Measurements from ENCODE around the gene STEAP1B.

The STEAP1B gene

DNA sequence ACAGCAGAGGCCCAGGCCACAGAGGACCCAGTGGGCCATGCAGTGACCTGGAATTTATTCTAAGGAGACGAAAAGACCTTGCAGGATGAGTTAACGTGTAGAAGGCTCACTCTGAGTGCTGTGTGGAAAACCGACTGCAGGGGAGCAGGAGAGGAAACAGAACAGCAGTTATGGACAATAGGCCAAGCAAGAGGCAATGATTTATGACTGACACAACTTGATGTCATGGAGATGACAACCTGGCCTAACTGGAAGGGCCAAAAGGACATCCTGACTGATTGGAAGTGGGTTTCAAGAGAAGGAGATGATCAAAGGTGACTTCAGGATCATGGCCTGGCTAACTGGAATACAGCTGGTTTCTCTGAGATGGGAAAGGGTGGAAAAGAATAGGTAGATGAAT, 72.9 kb downstream of the STEAP1B start:
- DNase-seq = no peak

DNA sequence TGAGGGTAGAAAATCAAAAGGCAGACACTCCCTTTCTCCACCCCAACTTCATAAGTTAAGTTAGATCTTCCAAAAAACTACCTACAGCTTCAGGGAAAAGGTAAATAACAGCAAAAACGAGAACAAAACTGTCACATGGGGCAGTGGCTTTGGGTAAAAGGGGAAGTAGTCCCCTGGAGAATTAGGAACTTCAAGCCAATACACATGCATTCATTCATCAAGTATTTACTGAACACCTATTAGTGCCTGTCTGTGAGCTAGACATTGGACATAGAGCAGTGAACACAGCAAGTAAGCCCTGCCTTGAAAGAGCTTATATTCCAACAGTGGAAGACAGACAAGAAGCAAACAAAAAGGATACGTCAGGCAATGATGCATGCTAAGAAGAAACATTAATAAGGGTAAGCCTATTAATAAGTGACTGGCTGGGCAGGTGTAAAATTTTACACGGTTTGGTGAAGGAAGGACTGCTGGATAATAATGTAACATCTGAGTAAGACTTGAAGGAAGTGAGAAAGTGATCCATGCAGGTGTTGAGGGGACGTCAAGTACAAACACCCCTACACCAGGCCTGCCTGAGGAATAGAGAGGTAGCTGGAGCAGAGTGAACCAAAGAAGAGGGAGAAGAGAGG, 73.4 kb downstream of the STEAP1B start:
- DNase-seq = no peak

DNA sequence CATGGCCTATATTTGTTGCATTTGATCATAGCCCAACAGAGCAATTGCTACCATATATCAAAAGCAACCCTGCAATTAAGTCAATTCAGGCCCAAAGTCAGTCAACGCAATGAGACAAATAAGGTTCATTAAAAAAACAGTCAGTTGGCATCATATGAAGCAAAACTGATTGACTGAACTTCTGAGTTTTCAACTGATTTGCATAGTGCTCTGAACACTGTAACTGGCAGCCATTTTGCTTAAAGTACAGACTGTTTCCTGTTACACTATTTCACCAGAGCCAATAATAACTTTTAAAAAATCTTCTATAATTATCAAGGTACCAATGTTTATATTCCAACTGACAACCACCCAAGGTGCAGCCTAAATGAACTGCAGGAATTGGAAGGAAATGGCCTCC, 74.6 kb downstream of the STEAP1B start:
- DNase-seq = no peak

DNA sequence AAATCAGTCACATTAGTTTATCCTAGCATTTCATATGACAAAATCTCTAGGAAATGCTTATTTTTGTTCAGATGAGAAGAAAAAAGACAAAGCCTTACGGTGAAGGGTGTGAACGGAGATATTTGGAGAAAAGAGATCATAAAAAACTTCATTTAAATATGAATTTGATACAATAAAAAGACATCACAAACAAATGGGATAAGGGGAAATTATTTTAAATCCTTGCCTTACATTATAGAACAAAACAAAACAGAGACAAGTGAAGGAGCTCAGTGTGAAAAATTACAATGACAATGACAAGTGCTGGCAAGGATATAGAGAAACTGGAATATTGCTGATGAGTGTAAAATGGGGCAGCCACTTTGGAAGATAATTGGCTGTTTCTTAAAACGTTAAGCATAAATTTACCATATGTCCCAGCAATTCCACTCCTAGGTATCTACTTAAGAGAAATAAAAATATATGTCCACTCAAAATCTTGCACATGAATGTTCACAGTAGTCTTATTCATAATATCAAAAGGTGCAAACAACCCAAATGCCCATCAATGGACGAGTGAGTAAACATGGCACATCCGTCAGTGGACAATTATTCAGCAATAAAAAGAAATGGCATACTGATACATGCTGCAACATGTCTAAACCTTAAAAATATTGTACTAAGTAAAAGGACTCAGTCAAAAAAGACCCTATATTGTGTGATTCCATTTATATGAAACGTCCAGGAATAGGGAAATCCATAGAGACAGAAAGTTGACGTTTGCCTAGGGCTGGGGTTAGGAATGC, 77.0 kb downstream of the STEAP1B start:
- DNase-seq = no peak

DNA sequence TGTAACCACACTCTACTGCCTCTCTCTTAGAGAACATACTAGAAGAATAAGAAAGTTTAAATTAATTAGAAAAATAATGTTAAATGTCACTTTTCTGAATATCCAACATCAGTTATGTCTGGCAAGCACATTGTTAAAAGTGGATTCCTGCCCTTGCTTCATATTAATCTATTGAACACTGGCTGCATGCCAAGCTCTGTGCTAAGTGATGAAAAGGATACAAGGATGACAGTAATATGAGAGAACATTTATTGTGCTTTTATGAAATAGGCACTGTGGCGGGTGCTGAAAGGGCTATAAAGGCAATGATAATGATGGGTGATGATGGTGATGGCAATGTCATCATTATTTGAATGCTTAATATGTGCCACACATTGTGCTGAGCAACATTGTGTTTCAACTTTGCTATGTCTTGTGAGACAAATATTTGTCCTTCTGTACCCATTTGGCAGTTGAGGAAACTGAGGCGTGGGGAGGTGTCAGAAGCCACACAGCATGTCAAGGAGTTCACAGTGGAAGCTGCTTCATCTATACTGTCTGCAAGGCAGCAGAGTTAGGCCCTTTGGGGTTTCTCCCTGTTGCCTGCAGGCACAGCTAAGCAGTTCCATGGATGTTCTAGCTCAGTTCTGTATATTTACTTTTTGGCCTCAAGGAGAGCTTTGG, 78.9 kb downstream of the STEAP1B start:
- DNase-seq = no peak

DNA sequence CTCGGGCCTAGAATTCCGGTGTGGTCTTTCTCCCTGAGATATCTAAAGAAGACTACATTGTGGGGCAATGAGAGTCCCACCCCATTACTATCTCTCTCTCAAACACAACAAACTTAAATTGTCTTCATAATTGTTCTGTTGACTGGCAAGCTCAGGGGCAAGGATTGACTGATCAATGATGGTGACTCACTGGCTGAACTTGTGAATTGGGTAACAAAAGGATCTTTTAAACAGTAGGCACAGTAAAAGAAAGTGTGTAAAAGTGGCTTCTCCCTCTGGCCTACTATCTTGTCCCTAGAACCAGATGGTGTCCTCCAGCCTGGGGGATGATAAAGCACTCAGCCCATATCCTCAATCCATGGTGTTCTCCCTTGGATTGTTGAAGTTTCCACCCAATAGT, 80.0 kb downstream of the STEAP1B start:
- no peak for DNase-seq

DNA sequence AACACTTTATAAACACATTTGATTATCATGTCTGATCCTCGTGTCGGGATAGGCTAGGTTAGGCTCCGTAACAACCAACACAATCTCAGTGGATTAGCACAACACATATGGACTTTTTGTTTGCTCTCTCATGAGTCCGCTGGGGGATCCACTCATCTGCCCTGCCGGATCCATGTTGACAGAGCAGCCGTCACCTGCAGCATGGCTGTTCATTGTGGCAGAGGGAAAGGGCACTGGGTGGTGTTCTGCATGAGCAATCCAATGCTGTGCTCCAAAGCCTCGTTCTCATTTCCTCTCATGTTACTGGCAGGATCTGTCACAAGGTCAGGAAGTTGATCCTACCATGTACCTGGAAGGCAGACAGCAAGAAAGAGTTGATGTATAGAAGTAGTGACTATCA, 80.5 kb downstream of the STEAP1B start:
- DNase-seq = no peak

DNA sequence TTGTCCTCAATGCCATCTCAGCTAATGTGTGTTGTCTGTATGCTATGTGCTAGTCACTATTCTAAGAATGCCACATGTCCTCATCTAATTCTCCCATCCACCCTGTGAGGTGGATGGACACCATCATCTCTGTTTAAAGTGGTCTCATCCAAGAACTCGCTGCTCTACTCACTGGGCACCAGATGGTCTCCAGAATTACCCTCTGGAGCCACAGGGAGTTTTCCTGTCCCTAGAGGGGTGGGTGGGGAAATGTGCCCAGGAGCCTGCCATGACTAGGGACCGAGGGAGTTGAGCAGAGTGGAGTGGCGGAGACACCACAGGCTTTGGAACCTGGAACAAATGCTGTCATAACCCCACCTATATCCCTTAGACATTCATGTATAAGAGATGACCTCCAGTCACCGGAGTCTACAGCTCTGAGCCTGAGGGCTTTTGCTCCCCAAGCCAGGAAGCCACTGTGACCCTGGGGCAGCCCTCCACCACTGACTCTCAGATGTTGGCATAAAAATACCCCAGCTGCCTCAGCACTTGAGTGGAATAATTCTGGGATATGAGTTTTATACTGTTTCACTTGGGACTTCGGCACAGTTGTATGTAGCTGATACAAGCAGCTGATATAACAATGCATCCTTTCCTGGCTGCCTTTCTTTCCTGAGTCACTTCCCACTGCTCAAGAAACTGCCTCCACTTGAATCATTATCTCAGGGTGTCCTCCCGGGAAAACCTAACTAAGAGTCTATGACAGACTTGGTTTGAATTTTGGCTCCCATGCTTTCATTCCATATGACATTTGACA, 81.5 kb downstream of the STEAP1B start:
- DNase-seq = no peak

DNA sequence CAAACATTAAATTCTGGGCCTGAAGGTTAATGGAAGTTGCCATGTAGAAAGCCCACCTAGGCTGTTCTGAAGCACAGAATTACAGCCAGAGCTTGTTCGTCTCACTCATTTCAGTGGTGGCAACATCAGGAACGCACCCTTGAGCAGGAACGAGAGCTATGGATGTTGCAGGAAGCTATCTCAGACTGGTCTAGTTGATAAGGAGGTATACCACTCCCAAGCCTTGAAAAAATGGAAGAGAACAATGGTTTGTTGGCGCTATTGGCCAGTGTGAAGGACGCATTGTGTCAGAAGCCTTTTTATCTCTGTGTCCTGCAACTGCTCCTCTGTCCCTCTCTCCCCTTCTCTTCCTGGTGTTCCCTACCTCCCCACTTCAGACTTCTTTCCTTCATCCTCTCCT, 82.1 kb downstream of the STEAP1B start:
- no peak for DNase-seq

DNA sequence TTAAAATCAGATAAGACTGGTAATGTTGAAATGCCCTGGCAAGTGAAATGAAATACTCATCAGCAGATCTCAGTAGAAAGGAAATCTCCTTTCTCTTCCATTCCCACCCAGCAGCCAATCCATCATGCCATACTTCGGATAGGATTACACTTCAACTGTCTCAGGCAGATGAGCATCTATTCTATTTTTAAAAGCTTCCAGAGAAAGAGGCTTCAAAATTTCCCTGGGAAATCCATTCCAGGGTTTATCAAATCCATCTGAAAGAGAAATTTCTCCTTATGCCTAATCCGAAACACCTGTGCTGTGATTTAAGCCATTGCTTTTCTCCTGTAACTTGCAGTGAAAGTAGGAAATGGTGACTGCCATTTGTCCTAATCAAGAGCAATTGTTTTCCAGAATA, 82.6 kb downstream of the STEAP1B start:
- no peak for DNase-seq

DNA sequence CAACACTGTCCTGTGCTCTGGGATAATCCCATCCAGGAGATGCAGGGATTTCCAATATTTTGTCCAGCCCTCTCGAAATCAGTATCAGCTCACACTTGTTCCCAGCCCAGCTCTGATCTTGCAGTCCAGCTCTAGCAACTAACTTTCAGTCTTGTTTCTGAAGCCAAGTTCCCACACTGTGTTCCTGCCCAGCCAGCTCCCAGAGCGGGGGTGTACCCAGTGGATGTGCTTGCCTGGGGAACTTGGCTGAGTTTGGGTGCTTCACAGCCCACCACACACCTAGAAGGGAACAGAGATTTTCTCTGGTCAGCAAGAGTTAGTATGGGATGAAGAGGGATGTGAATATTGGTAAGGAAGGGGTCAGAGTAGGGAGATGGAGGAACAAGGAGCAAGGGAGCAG, 85.6 kb downstream of the STEAP1B start:
- DNase-seq = no peak

DNA sequence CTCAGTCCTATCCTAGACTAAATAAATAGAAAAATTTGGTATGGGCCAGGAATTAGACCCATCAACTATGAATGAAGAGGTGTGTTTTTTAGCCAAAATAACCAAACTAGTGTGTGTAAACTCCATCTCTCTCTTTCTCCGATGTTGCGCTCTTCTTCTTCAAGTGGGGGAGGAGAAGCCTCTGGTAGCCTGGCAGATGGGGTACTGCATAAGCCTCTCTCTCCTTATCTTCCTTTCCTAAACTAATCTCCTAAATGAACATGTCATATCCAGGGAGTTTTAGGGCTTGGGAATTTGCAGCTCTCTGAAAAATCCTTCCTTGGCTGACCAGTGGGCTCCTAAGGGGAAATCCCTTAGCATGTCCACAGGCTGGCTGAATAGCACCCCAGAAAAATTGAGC, 86.8 kb downstream of the STEAP1B start:
- DNase-seq = no peak

DNA sequence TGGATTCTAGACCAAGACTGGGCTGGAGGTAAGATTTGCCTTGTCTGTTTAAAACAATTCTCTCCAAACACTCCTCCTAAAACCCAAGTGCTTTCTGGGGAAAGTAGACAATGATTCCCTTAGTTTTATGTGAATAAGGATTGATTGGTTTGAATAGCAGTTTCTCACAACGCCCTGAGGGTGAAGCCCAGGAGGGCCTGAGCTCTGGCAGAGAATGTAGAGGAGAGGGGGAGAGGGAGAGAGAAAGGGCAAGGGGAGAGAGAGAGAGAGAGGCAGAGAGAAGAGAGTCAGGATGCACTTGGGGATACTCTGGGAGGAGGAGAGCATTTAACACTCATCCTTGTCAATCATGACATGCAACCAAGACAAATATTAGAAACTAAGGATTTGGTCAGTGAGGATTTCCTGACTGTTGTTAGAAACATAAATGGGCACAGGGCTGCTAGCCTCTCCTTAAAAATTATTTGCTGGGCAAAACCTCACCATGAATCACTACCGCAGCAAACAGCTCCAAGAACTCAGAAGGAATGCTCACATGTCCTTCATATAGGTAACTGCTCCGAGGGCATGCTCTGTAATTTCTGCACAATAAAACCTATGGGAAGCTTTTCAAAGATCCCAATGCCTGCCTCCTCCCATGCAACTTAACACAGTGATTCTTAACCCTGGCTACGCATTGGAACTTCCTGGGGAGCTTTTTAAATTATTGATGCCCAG, 87.9 kb downstream of the STEAP1B start:
- DNase-seq = no peak

DNA sequence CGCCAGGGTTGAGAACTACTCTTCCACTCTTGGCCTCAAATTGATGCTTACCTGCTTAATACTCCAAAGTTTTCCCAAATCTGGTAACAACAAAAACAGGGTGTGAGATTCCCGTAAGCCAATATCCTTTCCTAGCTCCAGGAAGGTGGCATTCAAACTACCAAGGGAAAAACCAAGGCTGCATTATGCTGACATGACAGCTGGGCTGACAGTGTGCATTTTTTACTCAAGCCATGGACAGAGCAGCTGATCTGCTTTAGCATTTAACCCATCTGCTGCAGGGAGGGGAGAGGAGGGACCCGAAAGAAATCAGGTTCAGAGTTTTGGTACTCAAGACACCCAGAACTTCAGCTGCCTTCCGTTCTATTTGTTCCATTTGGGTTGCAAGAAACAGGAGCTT, 93.3 kb downstream of the STEAP1B start:
- DNase-seq = no peak

DNA sequence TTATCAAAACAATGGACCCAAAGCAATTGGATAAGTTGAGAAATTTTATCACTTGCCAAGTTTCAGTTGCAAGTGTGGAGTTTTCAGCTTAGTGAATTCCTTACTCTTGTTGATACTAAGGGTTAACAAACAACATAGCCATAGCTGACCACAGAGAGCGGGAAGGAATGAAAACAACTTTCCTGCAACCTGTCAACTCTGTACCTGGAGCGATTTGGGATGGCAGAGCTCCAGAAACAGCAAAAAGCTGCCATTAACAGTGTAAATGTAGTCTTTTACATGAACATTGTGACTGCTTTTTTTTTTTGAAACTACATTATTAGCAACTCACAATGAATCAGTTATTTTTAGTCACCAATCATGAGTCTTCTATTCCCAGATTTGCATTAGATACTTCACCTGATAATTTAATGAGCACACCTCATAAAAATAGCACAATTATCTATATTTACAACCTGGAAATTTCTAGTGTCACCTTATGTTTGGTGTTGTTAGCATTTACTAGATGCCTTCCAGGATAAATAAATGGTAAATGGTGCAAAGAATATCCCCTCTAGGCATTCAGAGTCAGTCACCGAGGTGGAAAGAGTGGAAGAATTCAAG, 95.5 kb downstream of the STEAP1B start:
- DNase-seq = no peak

DNA sequence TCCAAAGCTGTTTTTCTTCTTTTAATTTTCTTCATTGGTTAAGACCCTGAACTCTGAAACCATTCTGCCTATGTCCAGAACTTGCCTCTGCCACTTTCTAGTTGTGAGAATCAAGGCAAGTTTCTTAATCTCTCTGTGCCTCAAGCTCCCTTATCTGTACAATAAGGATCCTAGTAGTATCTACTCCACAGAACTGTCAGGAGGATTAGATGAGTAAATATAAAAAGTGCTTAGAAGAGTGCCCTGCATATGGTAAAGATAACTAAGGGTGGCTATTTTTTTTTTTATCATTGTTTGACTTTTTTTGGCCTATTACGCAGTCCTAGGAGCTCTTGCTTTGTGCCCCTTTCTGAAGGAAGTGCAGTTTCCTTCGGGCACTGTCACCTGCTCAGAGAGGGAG, 96.6 kb downstream of the STEAP1B start:
- DNase-seq = no peak

DNA sequence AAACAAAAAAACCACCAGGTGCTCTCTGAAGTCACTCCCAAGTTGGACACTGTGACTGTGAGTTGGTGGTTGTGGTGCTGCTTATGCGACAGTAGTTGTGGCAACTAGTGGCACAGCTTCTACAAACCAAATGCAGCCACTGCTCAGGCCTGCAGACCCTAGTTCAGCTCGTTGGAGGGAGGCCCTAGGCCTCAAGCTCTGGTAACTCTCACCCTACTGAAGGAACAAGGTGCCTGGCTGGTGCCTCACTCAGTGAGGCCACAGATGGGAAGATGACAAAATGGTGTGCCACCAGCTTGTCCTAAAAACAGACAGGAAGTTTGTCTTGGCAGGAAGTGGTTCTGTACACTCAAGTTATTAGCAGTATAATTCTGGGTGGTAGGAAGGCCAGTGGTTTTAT, 97.7 kb downstream of the STEAP1B start:
- DNase-seq = no peak

DNA sequence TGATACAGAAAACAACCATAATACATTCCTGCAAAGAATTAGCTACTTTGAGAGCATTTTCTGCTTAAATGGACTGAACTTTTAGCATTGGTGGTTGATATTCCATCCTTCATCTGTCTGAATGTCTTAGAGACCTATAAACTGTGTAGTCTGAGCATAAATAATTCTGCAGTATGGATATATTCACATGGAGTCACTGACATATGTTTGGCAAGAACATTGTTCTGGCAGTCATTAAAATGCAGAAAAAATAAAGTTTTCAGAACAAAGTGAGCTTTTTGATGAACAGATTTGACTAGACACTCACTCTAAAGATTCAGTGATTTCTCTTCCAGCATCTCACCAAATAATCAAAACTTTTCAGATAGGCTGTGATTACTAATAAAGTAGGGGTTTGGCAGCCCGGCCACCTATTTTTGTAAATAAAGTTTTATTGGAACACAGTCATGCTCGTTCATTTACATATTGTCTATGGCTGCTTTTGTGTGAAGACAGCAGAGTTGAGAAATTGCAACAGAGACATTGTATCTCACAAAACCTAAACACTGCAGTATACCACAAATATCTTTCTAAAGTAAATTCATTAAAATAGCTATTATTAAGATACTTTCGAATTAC, 98.9 kb downstream of the STEAP1B start:
- DNase-seq = no peak

DNA sequence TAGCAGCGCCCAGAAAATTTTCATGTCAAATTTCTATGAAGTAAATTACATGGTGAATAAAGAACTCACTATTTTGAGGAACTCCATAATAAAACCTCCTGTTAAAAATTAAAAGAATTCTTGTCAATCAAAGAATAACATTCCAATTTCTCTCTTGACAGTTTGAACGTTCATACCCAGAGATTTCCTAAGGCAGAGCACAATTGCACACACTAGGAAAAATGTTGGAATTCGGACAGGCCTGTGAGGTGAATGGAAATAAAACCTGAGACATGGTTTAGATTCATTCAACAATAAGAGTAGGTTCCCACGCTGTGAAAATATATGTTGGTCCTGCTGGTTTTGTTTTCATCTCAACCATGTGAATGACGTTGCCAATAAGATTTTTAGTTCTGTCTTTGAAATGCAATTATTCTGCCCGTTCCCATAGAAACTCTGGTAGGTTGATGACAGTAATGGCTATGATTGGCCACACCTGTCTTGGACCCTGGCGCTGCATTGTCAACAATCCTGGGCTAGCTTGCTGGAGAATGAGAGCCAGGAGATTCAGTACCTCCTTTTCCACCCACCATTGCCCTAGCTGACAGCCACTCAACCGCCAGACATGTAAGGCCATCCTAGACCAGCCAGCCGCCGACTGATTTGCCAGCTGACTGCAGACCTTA, 99.7 kb downstream of the STEAP1B start:
- DNase-seq = no peak

DNA sequence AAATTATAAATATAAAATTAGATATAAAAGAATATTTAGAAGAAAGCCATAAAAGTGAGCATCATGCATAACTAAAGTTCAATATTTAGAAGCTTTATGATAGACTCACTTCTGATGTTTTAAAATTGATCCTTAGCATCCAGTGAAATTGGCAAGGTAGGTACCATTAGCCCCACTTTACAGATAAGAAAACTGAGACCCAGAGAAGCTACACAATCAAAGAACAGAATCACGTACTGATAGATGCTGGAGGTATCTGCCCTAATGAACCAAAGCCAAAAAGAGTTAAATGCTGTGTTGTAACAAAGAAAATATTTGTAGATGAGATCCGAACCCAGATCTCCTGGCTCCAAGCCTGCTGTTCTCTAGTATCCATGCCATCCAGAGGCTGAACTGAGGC, 100.4 kb downstream of the STEAP1B start:
- DNase-seq = no peak

DNA sequence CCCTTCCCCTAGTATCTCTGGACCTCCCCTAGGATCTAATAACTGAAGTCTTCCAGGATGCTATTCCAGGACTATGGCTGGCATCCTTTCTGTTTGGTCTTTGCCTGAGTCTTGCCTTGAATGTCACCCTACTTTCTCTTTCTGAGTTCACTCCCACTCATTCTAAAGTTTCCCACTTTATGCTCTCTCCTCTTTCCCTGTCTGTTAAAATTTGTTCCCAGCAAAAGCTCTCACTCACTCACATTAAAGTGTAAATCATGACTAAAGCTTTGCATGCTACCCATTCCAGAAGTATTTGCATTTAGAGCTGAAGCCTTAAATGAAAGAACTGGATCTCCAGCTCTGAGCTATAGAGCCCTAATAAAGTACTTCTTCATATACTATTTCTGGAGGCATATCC, 100.9 kb downstream of the STEAP1B start:
- no peak for DNase-seq

Measured in stimulated activated naive CD4-positive, alpha-beta T cell treated with Interleukin-2 at 50 U/mL for 16 hours (primary cell).